ENCODE results near the gene PTCRA.

GRCh38 chr6:42871711-42872110 is 44.1 kb upstream of the PTCRA start:
- TF ChIP-seq CTCF (conservative IDR thresholded peaks at IDR 0.05; ENCODE audit: low read depth in 2 of 2) (no peak), POLR2AphosphoS5 (IDR thresholded peaks at IDR 0.05; ENCODE audit: low read depth) (no peak), EZH2 (IDR thresholded peaks at IDR 0.05; ENCODE audit: low read depth, unreplicated experiment) (no peak), REST (IDR thresholded peaks at IDR 0.05; ENCODE audit: unreplicated experiment) (no peak), EZH2phosphoT487 (IDR thresholded peaks at IDR 0.05; ENCODE audit: unreplicated experiment) (no peak), JUNB (IDR thresholded peaks at IDR 0.05; ENCODE audit: unreplicated experiment) (no peak), CREB1 (CRISPR knock-in tag; IDR thresholded peaks at IDR 0.05; ENCODE audit: low read depth) (no peak)
